ENCODE results near the gene RAB11FIP4.

RAB11FIP4 gene

DNA sequence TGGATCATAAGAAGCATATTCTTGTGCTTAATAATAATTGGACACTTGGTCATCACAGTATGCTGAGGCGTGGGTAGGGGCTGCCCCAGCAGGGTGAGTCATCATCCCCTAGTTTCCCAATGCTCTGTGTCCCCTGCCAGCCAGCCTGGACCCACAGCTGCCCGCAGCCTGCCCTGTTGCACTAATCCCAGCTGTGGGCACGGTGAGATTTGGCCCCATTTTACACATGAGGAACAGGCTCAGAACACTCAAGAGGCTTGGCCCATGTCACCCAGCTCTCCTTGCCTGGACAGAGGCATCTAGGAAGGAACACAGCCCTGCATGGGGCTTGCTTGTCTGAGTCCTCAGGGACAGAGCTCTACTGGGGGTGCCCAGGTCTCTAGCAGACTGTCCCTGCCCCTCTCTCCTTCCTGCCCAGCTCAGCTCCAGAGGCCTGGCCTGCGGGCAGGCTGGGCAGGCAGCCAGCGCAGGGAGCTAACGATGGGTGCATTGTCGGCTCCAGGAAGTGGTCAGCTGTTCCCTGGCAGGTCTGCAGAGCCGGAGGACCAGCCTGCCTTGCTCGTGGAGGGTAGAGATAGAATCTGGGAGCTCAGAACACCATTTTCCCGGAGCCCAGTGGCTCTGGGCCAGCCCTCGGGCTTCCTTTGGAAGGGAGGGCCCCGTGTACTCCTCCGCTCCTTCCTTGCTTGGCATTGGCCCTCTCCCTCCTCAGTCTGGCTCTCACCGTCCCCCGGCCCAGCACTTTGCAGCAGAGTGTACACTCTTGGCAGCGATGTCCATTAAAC lies 189.4 kb downstream of the RAB11FIP4 start:
- in situ Hi-C loops (cut with MboI; ENCODE audit: low sequenced_read_pairs), result no loop called here

DNA sequence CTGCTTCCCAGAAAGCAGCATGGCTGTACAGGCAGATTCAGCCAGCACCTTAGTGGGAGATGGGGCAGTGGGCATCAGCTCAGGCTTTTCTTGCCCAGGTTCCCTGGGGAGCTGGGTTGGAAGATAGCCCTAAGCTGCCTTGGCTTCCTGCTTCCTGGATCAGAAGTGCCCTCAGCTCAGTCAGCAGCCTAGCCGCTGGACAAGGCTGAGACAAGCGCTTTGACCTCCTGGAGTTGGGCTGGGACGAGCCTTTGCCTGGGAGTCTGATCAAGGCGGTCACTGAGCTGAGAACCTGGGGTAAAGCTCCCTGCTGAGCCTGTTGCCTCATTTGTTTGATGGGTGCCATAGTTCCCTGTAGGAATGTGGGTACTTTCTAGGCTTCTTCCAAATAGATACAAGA lies 190.0 kb downstream of the RAB11FIP4 start:
- in situ Hi-C loops (cut with MboI; ENCODE audit: low sequenced_read_pairs), result no loop called here

DNA sequence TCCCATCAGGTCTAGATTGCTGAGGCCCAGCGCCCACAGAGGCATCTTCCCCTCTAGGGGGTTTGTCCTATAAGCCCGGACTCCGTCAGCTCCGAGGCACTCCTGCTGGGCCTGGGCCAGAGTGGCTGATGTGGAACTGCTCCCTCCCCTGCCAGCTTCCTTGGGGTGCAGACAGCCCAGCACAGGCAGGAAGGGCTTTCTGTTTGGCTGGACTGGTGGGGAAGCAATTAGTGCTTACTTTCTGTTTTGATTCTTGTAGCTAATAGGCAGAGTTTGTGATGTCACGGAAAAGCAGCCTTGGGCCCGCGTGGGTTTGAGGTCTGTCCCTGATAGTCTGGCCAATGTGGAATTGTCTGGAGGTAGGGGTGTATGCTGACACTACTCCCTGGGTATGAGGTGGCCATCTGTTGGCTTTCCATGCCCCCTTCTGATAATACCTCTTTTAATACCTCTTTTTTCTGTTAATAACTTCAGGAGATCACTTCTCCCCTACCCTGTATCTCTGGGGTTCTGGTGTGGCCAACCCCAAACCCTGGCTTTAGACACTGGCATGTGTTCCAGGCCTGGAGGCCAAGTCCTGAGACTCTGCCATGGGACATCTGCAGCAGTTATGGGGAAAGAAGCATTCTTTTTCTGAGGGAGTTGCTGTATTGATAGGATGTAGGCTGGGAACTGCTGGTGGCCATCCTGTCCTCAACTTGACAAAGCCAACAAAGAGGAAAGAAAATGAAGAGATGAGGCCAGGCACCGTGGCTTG lies 190.9 kb downstream of the RAB11FIP4 start:
- in situ Hi-C loops (cut with MboI; ENCODE audit: low sequenced_read_pairs), result no loop called here

DNA sequence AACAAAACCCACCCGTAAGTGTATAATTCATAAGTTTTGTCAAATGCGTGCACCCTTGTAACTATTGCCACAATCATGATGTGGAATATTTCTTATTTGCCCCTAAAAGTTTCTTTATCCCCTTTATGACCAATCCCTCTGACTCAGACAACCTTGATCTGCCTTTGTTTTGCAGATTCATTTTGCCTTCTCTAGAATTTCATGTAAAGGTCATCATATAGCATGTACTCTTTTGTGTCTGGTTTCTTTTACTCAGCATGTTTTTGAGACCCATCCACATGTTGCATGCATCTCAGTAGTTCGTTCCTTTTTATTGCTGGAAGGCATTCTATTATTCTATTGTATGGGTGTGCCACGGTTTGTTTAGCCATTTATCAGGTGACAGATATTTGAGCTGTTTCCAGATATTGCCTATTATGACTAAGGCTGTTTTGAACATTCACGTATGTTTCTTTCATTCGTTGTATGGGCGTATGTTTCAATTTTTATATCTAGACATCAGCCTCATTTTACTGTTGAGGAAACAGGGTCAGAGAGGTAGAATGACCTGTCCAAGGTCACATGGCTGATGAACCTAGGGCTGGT lies 192.4 kb downstream of the RAB11FIP4 start:
- in situ Hi-C loops (cut with MboI; ENCODE audit: low sequenced_read_pairs), result no loop called here

DNA sequence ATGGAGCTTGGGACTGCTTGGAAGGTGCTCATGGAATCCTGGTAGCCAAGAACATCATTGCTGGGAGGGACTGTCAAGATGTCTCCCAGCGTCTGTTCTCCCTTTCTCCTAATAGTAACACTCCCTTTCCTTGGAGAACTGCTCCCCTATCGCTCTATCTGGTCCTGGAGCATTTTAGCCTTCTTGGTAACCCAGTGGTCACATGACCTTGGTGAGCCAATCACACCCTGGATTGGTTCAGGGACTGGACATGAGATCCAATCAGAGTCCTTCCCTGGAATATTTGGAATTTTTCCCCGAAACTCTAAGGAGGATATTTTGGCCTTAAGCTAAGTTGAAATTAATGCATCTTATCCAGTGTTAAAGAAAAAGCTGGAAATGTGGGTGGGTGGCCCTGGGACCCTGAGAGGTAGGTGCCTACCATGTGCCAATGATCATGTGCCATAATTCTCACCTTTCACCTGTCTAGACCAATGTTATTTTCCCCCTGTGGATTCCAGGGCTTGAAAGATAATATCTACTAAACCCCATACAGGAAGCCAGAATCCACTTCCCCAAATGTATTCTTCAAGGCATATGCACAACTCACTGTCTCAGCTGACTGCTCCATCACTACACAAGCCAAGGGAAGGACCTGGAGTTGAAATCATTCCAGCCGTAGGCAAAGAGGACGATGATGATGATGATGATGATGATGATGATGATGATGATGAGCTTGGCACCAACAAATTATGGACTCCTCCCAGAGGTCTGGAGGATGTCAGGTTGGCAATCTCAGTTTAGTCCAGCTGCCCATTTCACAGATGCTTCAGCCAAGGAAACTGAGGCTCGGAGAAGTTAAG lies 193.2 kb downstream of the RAB11FIP4 start:
- in situ Hi-C loops (cut with MboI; ENCODE audit: low sequenced_read_pairs), result no loop called here

DNA sequence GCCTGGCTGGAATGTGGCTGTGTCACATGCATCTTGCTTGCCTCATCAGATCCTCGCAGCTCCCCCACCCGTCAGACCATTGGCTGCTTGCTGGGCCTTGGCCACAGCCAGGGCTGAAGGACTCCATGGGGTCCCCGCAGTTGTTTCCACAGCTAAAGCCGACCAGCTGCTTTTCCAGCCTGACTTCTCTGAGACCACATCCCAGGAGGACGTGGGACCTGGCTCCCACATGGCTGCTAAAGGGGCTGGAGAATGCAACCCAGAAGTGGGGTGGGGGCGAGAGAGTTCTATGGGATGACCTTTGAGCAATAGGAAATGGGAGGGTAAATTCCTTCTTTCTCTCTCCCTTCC lies 193.8 kb downstream of the RAB11FIP4 start:
- in situ Hi-C loops (cut with MboI; ENCODE audit: low sequenced_read_pairs), result no loop called here

DNA sequence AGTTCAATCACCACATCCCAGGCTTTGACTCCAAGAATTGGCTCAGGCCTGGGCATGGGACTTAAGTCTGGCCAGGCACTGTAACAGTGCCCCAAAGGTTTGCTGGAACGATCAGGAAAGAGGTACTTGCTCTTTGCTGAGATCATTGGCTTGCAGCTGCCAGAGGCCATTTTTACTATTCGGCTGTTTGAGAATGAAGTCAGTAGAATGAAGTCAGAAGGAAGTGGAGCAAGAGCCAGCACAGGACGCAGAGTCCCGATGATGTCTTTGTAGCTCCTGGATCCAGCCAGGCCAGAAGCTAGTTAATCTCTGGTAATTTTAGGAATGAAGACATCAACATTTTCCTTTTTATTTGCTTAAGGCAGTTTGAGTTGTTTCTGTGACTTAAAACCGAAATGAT lies 195.5 kb downstream of the RAB11FIP4 start:
- in situ Hi-C loops (cut with MboI; ENCODE audit: low sequenced_read_pairs), result no loop called here

DNA sequence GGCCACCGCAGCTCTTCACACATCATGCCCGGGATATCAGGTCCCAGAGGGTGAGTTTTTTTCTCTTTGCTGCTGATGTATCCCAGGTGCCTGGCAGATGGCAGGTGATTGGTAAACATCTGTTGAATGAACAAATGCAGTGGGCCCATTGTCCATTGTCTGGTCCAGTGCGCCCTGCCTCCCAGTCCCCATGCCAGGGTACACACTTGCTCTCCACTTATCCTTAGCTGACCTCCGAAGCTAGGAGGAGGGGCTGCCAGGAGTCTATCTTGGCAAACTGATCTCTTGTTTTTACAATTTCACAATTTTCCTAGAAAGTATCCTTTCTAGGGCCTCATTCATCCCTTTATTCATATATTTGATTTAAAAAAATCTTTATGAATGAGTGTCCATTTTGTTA lies 196.0 kb downstream of the RAB11FIP4 start:
- in situ Hi-C loops (cut with MboI; ENCODE audit: low sequenced_read_pairs), result no loop called here

Data from HL-60/S4 treated with phorbol 12-myristate 13-acetate at 8.2 ng/mL for 4 days and 3 days (cell line).